WTC11 (cell line): ENCODE results near the gene DNAH1. TPM values are rescaled to one million over a fixed set of nuclear protein-coding genes. Genes with fewer than 3 reads are reported as not detected.
"Not testable (repeated sequence)": the region's sequence is repeated elsewhere in the genome, so short reads cannot be mapped to it uniquely, and the experiment has no call there.

ENCODE experiments used
- ATAC-seq: fragments of 200-7000 bp; cut with Tn5 transposase; 2 replicates; pipeline ENCODE4 v1.10.0; 2021; ENCODE audit warnings: mild to moderate bottlenecking, moderate library complexity
- CTCF ChIA-PET: fragments of 300-600 bp; sonication (Branson Sonifier 250); formaldehyde crosslinking; loops from one replicate; lab custom pipeline; 2021; ENCODE audit warnings: antibody characterized with exemption; lab: Charles Lee
- POLR2A ChIA-PET: fragments of 350-600 bp; sonication (Branson Sonifier 250); formaldehyde crosslinking; loops from one replicate; lab custom pipeline; 2021; ENCODE audit warnings: antibody characterized with exemption; lab: Charles Lee
- DNase-seq: peaks from one replicate; pipeline ENCODE4 v3.0.0; 2021; ENCODE audit warnings: low spot score
- H3K27ac Mint-ChIP-seq: 2 replicates; pipeline ENCODE4 v1.8.0; 2021; ENCODE audit warnings: mixed read lengths
- H3K27me3 Mint-ChIP-seq: 2 replicates; pipeline ENCODE4 v1.8.0; 2021; ENCODE audit warnings: low read depth, mild to moderate bottlenecking, moderate library complexity, mixed read lengths
- H3K36me3 Mint-ChIP-seq: 2 replicates; pipeline ENCODE4 v1.8.0; 2021; ENCODE audit warnings: mixed read lengths
- H3K4me1 Mint-ChIP-seq: 2 replicates; pipeline ENCODE4 v1.8.0; 2022; ENCODE audit warnings: mixed read lengths
- H3K4me3 Mint-ChIP-seq: 2 replicates; pipeline ENCODE4 v1.8.0; 2021; ENCODE audit warnings: mild to moderate bottlenecking, moderate library complexity, mixed read lengths
- H3K9me3 Mint-ChIP-seq: 2 replicates; pipeline ENCODE4 v1.8.0; 2021; ENCODE audit warnings: mixed read lengths
- FOXJ3 ChIP-seq: sonication (generic); formaldehyde crosslinking; IDR thresholded peaks from 2 replicates; pipeline ENCODE4 v1.9.0; 2021; ENCODE audit warnings: missing genetic modification reagents, mild to moderate bottlenecking, borderline replicate concordance
- FOXK1 ChIP-seq: sonication (generic); formaldehyde crosslinking; IDR thresholded peaks from 2 replicates; pipeline ENCODE4 v1.8.0; 2022; ENCODE audit warnings: mild to moderate bottlenecking, moderate library complexity, missing genetic modification reagents
- IRF2 ChIP-seq: sonication (generic); formaldehyde crosslinking; IDR thresholded peaks from 2 replicates; pipeline ENCODE4 v1.8.0; 2022; ENCODE audit warnings: low read depth, missing genetic modification reagents, borderline replicate concordance
- NR1H2 ChIP-seq: sonication (generic); formaldehyde crosslinking; IDR thresholded peaks from 2 replicates; pipeline ENCODE4 v1.9.0; 2021; ENCODE audit warnings: mild to moderate bottlenecking, moderate library complexity, missing genetic modification reagents
- RELA ChIP-seq: sonication (generic); formaldehyde crosslinking; IDR thresholded peaks from 2 replicates; pipeline ENCODE4 v1.8.1; 2022; ENCODE audit warnings: missing genetic modification reagents, mild to moderate bottlenecking, borderline replicate concordance
- TP53 ChIP-seq: sonication (generic); formaldehyde crosslinking; IDR thresholded peaks from 2 replicates; pipeline ENCODE4 v1.8.1; 2023; ENCODE audit warnings: mild to moderate bottlenecking, missing genetic modification reagents
- ZNF396 ChIP-seq: fragments of 250-450 bp; sonication (Bioruptor Pico); IDR thresholded peaks from 2 replicates; pipeline ENCODE4 v1.8.0; 2021; ENCODE audit warnings: mild to moderate bottlenecking, moderate library complexity, borderline replicate concordance
- total RNA-seq: library from RNA; stranded (reverse); gene quantifications from 3 replicates; pipeline ENCODE4 v1.2.3, GENCODE V29; 2021
- TF ChIP-seq, protein P1 (sequence below): sonication (generic); formaldehyde crosslinking; IDR thresholded peaks from 2 replicates; pipeline ENCODE4 v1.8.0; 2023; ENCODE audit warnings: missing genetic modification reagents, mild to moderate bottlenecking, borderline replicate concordance
- TF ChIP-seq, protein P2 (sequence below): fragments of 250-450 bp; sonication (Bioruptor Pico); IDR thresholded peaks from 2 replicates; pipeline ENCODE4 v1.9.0; 2021; ENCODE audit warnings: moderate library complexity, mild to moderate bottlenecking, inconsistent platforms, borderline replicate concordance
- TF ChIP-seq, protein P3 (sequence below): sonication (generic); formaldehyde crosslinking; IDR thresholded peaks from 2 replicates; pipeline ENCODE4 v1.8.1; 2023; ENCODE audit warnings: mild to moderate bottlenecking, missing genetic modification reagents, moderate library complexity
- TF ChIP-seq, protein P4 (sequence below): fragments of 250-450 bp; sonication (Bioruptor Pico); IDR thresholded peaks from 2 replicates; pipeline ENCODE4 v1.9.0; 2021; ENCODE audit warnings: mild to moderate bottlenecking, borderline replicate concordance
- TF ChIP-seq, protein P5 (sequence below): sonication (generic); formaldehyde crosslinking; IDR thresholded peaks from 2 replicates; pipeline ENCODE4 v1.8.0; 2022; ENCODE audit warnings: mild to moderate bottlenecking, missing genetic modification reagents

Gene DNAH1
- total RNA-seq, 1 experiment from 2014 or later, result 1.5 TPM

DNA sequence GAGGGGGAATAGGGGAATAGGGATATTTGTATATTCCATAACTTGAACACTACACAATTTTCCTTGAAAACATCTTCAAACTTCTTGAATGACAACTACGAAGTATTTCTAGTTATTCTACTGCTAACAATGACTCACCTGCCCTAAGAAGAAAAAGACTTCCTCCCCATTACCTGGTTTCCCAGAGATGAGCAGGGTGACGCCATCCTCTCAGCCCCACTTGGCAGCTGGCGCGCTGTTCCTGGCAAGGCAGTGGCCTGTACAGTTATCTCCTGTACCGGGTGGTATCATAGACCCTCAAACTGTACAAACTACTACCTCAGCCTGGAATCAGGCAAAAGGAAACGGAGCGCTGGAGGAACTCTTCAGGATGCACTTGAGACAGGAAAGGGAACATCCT is 48.1 kb upstream of the DNAH1 start (continued):
- TF ChIP-seq FOXK1, result no peak

DNA sequence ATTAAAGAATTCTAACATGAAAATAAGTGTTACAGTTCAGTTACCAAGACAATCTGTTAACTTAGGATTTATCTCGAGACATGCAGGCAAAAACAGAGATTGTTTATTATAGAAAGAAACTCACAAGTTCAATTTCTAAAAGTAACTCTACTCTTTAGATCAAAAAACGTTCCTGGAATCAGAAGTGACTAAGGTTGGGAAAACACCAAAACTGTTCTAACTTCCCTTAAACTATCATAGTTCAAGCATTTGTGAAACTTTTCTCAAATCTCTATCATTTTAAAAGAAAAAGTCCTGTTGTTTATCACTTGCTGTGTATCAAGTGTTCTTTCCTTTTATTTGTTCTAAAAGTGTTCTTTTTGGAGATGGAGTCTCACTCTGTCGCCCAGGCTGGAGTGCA is 46.3 kb upstream of the DNAH1 start:
- ChIA-PET CTCF (no interaction called here), POLR2A (no interaction called here)
- ATAC-seq, result no peak
- DNase-seq, result no peak
- TF ChIP-seq, protein P1, sequence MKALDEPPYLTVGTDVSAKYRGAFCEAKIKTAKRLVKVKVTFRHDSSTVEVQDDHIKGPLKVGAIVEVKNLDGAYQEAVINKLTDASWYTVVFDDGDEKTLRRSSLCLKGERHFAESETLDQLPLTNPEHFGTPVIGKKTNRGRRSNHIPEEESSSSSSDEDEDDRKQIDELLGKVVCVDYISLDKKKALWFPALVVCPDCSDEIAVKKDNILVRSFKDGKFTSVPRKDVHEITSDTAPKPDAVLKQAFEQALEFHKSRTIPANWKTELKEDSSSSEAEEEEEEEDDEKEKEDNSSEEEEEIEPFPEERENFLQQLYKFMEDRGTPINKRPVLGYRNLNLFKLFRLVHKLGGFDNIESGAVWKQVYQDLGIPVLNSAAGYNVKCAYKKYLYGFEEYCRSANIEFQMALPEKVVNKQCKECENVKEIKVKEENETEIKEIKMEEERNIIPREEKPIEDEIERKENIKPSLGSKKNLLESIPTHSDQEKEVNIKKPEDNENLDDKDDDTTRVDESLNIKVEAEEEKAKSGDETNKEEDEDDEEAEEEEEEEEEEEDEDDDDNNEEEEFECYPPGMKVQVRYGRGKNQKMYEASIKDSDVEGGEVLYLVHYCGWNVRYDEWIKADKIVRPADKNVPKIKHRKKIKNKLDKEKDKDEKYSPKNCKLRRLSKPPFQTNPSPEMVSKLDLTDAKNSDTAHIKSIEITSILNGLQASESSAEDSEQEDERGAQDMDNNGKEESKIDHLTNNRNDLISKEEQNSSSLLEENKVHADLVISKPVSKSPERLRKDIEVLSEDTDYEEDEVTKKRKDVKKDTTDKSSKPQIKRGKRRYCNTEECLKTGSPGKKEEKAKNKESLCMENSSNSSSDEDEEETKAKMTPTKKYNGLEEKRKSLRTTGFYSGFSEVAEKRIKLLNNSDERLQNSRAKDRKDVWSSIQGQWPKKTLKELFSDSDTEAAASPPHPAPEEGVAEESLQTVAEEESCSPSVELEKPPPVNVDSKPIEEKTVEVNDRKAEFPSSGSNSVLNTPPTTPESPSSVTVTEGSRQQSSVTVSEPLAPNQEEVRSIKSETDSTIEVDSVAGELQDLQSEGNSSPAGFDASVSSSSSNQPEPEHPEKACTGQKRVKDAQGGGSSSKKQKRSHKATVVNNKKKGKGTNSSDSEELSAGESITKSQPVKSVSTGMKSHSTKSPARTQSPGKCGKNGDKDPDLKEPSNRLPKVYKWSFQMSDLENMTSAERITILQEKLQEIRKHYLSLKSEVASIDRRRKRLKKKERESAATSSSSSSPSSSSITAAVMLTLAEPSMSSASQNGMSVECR (CRISPR knock-in tag), result no peak
- TF ChIP-seq FOXJ3 (CRISPR knock-in tag), result no peak
- no peak for TF ChIP-seq IRF2 (CRISPR knock-in tag)
- TF ChIP-seq NR1H2 (CRISPR knock-in tag), result no peak
- no peak for TF ChIP-seq TP53 (CRISPR knock-in tag)
- TF ChIP-seq ZNF396 (CRISPR knock-in tag), result no peak
- TF ChIP-seq, protein P2, sequence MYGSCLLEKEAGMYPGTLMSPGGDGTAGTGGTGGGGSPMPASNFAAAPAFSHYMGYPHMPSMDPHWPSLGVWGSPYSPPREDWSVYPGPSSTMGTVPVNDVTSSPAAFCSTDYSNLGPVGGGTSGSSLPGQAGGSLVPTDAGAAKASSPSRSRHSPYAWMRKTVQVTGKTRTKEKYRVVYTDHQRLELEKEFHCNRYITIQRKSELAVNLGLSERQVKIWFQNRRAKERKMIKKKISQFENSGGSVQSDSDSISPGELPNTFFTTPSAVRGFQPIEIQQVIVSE (CRISPR knock-in tag), result no peak
- TF ChIP-seq RELA (CRISPR knock-in tag), result no peak
- no peak overlapping the region for H3K27ac Mint-ChIP-seq
- peaks cover 10% of the 10 kb centered on the region; the same call in 1 of the 2 replicates for H3K4me1 Mint-ChIP-seq
- H3K9me3 Mint-ChIP-seq, result no peaks in the 10 kb centered on the region
- H3K36me3 Mint-ChIP-seq, result peaks cover 70% of the 10 kb centered on the region
- H3K27me3 Mint-ChIP-seq, result no peaks in the 10 kb centered on the region
- no peak overlapping the region for H3K4me3 Mint-ChIP-seq

DNA sequence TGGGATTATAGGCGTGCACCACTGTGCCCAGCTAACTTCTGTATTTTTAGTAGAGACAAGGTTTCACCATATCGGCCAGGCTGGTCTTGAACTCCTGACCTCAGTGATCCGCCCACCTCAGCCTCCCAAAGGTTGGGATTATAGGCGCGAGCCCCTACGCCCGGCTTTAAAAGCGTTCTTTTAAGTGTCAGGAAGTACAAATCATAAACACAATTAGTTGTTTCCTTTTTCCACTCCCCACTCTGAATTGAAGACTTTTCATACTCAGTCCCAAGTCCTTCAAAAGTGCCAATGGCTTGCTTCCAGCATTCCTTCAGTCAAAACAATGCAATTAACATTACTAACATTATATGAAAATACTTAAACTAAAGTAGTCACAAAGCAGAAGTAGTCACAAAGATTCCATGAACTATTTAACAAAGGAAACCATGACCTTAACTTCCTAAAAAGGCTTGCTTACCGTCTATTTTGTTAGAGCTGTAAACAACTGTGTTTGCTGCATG is 45.8 kb upstream of the DNAH1 start:
- ATAC-seq (no peak), DNase-seq (no peak)
- ChIA-PET POLR2A (no interaction called here), CTCF (no interaction called here)
- Mint-ChIP-seq H3K4me1 (peaks cover 12% of the 10 kb centered on the region; the same call in 1 of the 2 replicates), H3K27me3 (no peaks in the 10 kb centered on the region), H3K27ac (0 out of 2 replicates have a peak overlapping the region, but pooled peaks have one; percentile 57), H3K9me3 (no peaks in the 10 kb centered on the region), H3K36me3 (peaks cover 71% of the 10 kb centered on the region), H3K4me3 (no peak overlapping the region)
- TF ChIP-seq, protein P3, sequence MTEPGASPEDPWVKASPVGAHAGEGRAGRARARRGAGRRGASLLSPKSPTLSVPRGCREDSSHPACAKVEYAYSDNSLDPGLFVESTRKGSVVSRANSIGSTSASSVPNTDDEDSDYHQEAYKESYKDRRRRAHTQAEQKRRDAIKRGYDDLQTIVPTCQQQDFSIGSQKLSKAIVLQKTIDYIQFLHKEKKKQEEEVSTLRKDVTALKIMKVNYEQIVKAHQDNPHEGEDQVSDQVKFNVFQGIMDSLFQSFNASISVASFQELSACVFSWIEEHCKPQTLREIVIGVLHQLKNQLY, result no peak
- TF ChIP-seq, protein P4, sequence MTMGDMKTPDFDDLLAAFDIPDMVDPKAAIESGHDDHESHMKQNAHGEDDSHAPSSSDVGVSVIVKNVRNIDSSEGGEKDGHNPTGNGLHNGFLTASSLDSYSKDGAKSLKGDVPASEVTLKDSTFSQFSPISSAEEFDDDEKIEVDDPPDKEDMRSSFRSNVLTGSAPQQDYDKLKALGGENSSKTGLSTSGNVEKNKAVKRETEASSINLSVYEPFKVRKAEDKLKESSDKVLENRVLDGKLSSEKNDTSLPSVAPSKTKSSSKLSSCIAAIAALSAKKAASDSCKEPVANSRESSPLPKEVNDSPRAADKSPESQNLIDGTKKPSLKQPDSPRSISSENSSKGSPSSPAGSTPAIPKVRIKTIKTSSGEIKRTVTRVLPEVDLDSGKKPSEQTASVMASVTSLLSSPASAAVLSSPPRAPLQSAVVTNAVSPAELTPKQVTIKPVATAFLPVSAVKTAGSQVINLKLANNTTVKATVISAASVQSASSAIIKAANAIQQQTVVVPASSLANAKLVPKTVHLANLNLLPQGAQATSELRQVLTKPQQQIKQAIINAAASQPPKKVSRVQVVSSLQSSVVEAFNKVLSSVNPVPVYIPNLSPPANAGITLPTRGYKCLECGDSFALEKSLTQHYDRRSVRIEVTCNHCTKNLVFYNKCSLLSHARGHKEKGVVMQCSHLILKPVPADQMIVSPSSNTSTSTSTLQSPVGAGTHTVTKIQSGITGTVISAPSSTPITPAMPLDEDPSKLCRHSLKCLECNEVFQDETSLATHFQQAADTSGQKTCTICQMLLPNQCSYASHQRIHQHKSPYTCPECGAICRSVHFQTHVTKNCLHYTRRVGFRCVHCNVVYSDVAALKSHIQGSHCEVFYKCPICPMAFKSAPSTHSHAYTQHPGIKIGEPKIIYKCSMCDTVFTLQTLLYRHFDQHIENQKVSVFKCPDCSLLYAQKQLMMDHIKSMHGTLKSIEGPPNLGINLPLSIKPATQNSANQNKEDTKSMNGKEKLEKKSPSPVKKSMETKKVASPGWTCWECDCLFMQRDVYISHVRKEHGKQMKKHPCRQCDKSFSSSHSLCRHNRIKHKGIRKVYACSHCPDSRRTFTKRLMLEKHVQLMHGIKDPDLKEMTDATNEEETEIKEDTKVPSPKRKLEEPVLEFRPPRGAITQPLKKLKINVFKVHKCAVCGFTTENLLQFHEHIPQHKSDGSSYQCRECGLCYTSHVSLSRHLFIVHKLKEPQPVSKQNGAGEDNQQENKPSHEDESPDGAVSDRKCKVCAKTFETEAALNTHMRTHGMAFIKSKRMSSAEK, result no peak
- TF ChIP-seq, protein P5, sequence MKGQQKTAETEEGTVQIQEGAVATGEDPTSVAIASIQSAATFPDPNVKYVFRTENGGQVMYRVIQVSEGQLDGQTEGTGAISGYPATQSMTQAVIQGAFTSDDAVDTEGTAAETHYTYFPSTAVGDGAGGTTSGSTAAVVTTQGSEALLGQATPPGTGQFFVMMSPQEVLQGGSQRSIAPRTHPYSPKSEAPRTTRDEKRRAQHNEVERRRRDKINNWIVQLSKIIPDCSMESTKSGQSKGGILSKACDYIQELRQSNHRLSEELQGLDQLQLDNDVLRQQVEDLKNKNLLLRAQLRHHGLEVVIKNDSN (CRISPR knock-in tag), result no peak

DNA sequence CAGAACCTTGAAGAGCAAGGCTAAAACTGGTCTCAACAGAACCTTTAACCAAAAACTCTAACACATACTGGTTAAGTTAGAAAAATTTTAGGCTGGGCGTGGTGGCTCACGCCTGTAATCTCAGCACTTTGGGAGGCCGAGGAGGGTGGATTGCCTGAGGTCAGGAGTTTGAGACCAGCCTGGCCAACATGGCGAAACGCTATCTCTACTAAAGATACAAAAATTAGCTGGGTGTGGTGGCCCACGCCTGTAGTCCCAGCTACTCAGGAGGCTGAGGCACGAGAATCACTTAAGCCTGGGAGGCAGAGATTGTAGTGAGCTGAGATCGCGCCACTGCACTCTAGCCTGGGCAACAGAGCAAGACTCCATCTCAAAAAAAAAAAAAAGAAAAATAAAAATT is 43.9 kb upstream of the DNAH1 start:
- H3K4me3 Mint-ChIP-seq, DNase-seq, POLR2A ChIA-PET, H3K27me3 Mint-ChIP-seq, H3K9me3 Mint-ChIP-seq, ATAC-seq: not testable (repeated sequence)
- H3K36me3 Mint-ChIP-seq, result peaks cover 57% of the 10 kb centered on the region
- CTCF ChIA-PET, result interaction anchor here (1.3 to 1.5 kb wide), 2 partner anchors 40 to 52 kb away, joined by 3 to 4 read pairs; no protein-coding TSS in a partner anchor
- peak overlapping the region; percentile 66; the same call in 1 of the 2 replicates for H3K27ac Mint-ChIP-seq
- peaks cover 27% of the 10 kb centered on the region for H3K4me1 Mint-ChIP-seq
